CD4-positive, CD25-positive, alpha-beta regulatory T cell (primary cell): ENCODE measurements around the gene CDK13. TPM values are rescaled to one million over a fixed set of nuclear protein-coding genes. Genes with fewer than 3 reads are reported as not detected.
A peak's percentile ranks its signal among the peaks of the same experiment; 100 is the strongest.

Experiments
- ATAC-seq, 2 donors: fragments of 150-1000 bp; cut with Tn5 transposase; one replicate each; pipeline ENCODE4 v1.10.0; 2021; ENCODE audit warnings: low read depth in 2 of 2, moderate number of reproducible peaks in 2 of 2, moderate library complexity in 1 of 2
- DNase-seq, 3 donors: peaks; one replicate each; pipeline versions ENCODE4 v3.0.0 to v3.0.0-alpha.2; 2012 to 2022; ENCODE audit warnings: mixed read lengths in 1 of 3
- H3K27ac ChIP-seq: one replicate; pipeline ENCODE4 v1.7.0; 2013; ENCODE audit warnings: mild to moderate bottlenecking, low read length; ENCODE audit not compliant: insufficient read depth, poor library complexity, severe bottlenecking
- H3K27me3 ChIP-seq: one replicate; pipeline ENCODE4 v1.7.0; 2013; ENCODE audit warnings: low read length; ENCODE audit not compliant: control insufficient read depth, insufficient read depth
- H3K36me3 ChIP-seq: one replicate; pipeline ENCODE4 v1.7.0; 2013; ENCODE audit warnings: mild to moderate bottlenecking, low read length, moderate library complexity; ENCODE audit not compliant: control insufficient read depth, insufficient read depth
- H3K4me1 ChIP-seq: 2 replicates; pipeline ENCODE4 v1.7.0; 2013; ENCODE audit warnings: mild to moderate bottlenecking, low read length; ENCODE audit not compliant: insufficient read depth, control insufficient read depth, poor library complexity, severe bottlenecking
- H3K4me3 ChIP-seq: one replicate; pipeline ENCODE4 v1.7.0; 2013; ENCODE audit warnings: low read depth, mild to moderate bottlenecking, low read length, moderate library complexity
- H3K9me3 ChIP-seq, 2 experiments: 1 replicate in 1 of 2; 2 replicates in 1 of 2; pipeline ENCODE4 v1.7.0; 2013; ENCODE audit warnings: low read length in 2 of 2, mild to moderate bottlenecking in 1 of 2, moderate library complexity in 1 of 2; ENCODE audit not compliant: control insufficient read depth in 2 of 2
- H3K27ac Mint-ChIP-seq, 3 donors: one replicate each; pipeline ENCODE4 v1.8.0; 2020 to 2022; ENCODE audit warnings: mild to moderate bottlenecking in 3 of 3, mixed read lengths in 3 of 3, moderate library complexity in 2 of 3
- H3K27me3 Mint-ChIP-seq: one replicate; pipeline ENCODE4 v1.8.0; 2022; ENCODE audit warnings: mild to moderate bottlenecking, mixed read lengths
- H3K36me3 Mint-ChIP-seq: one replicate; pipeline ENCODE4 v1.8.0; 2020; ENCODE audit warnings: mixed read lengths
- H3K4me1 Mint-ChIP-seq, 4 donors: one replicate each; pipeline ENCODE4 v1.8.0; 2020 to 2022; ENCODE audit warnings: mixed read lengths in 4 of 4, mild to moderate bottlenecking in 1 of 4
- H3K4me3 Mint-ChIP-seq, 4 donors: one replicate each; pipeline ENCODE4 v1.8.0; 2020 to 2022; ENCODE audit warnings: mild to moderate bottlenecking in 4 of 4, mixed read lengths in 4 of 4, moderate library complexity in 3 of 4
- H3K9me3 Mint-ChIP-seq, 7 donors: one replicate each; pipeline ENCODE4 v1.8.0; 2020 to 2022; ENCODE audit warnings: mixed read lengths in 7 of 7, mild to moderate bottlenecking in 3 of 7, moderate library complexity in 2 of 7
- polyA plus RNA-seq, 4 donors: library from polyadenylated mRNA; unstranded; fragments of 300-500 nt; fragmentation: Illumina TruSeq; gene quantifications; one replicate each; pipeline ENCODE4 v1.2.3, GENCODE V29; 2021
- total RNA-seq: library from RNA; stranded (reverse); gene quantifications from one replicate; pipeline ENCODE4 v1.2.3, GENCODE V29; 2022

The CDK13 gene
- total and polyA plus RNA-seq, 5 donors from 2014 or later, result 23.7 to 124 (median 33.9) TPM

DNA sequence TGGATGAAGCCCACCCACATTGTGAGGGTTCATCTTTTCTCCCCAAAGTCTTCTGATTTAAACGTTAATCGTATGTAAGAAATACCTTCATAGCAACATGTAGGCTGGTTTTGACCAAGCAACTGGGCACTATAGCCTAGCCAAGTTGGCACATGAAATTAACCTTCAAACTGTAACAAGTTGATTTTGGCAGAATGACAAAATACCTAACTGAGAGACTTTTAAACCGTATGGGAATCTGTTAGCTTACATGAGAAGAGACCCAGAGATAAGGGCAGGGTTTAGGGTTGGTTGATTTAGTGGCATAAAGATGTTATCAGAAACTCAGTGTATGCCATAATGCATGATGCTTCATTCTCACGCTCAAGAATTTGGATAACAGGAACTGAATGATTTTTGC lies 69.5 kb downstream of the CDK13 start:
- no peaks in the 10 kb centered on the region for H3K27me3 Mint-ChIP-seq
- H3K36me3 Mint-ChIP-seq, result peaks cover 26% of the 10 kb centered on the region
- Histone ChIP-seq H3K4me3 (no peak overlapping the region), H3K27ac (no peak overlapping the region), H3K27me3 (no peaks in the 10 kb centered on the region), H3K9me3 (no peaks in the 10 kb centered on the region), H3K36me3 (peaks cover 12% of the 10 kb centered on the region), H3K4me1 (no peaks in the 10 kb centered on the region)
- H3K4me3 Mint-ChIP-seq, result no peak overlapping the region
- no peak overlapping the region for H3K27ac Mint-ChIP-seq
- ATAC-seq (no peak), DNase-seq (no peak)
- no peaks in the 10 kb centered on the region for H3K9me3 Mint-ChIP-seq
- peaks cover 19 to 38% (median 26%) of the 10 kb centered on the region in 4 donors for H3K4me1 Mint-ChIP-seq

DNA sequence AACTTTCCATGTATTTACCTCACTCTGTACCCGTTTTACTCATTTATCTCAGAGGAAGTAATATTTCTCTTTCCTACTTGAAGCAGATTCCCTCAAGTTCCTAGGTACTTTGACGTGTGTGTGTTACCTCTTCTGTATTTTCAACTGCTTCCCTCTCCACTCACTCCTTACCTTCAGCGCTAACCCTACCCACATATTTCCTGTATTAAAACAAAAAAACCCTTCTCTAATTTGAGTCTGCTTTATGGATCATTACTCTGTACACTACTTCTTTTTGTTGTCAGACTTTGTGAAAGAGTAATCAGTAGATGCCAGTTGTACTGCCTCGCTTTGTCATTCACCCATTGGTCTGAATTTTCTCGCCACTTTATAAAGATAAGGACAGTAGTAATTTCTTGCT lies 74.0 kb downstream of the CDK13 start:
- Histone ChIP-seq H3K27ac (peak overlapping the region; percentile 2), H3K27me3 (no peaks in the 10 kb centered on the region), H3K4me1 (no peaks in the 10 kb centered on the region), H3K36me3 (peaks cover 15% of the 10 kb centered on the region), H3K9me3 (no peaks in the 10 kb centered on the region), H3K4me3 (no peak overlapping the region)
- H3K27me3 Mint-ChIP-seq, result no peaks in the 10 kb centered on the region
- H3K36me3 Mint-ChIP-seq, result peaks cover 26% of the 10 kb centered on the region
- peaks cover 4 to 23% (median 15%) of the 10 kb centered on the region in 4 donors for H3K4me1 Mint-ChIP-seq
- H3K27ac Mint-ChIP-seq, result peak overlapping the region in 2 of 3 donors; percentile 8 to 23
- ATAC-seq, result no peak
- H3K9me3 Mint-ChIP-seq, result no peaks in the 10 kb centered on the region
- no peak for DNase-seq
- no peak overlapping the region for H3K4me3 Mint-ChIP-seq

DNA sequence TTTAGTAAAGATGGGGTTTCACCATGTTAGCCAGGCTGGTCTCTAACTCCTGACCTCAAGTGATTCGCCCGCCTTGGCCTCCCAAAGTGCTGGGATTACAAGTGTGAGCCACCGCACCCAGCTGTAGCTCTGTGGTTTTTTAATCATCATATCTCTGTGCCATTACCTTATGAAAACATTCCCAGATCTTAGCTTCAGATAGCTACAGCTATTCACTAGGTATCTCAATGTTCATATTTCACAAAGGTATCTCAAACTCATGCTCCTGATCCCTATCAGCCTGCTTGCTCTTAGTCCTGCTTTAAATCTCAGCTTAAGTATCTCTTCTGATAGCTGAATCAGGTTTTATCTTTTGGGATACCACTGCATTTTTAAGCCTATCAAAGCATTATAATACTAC lies 74.8 kb downstream of the CDK13 start:
- H3K4me1 ChIP-seq, result no peaks in the 10 kb centered on the region
- no peak overlapping the region for H3K4me3 ChIP-seq
- Mint-ChIP-seq H3K9me3 (no peaks in the 10 kb centered on the region), H3K27ac (peak overlapping the region in 1 of 3 donors; percentile 69), H3K4me1 (peaks cover 4 to 23% (median 16%) of the 10 kb centered on the region in 4 donors), H3K36me3 (peaks cover 27% of the 10 kb centered on the region), H3K27me3 (no peaks in the 10 kb centered on the region), H3K4me3 (no peak overlapping the region)
- no peak overlapping the region for H3K27ac ChIP-seq
- no peak for DNase-seq
- no peaks in the 10 kb centered on the region for H3K27me3 ChIP-seq
- no peak for ATAC-seq
- peaks cover 15% of the 10 kb centered on the region for H3K36me3 ChIP-seq
- H3K9me3 ChIP-seq, result no peaks in the 10 kb centered on the region

DNA sequence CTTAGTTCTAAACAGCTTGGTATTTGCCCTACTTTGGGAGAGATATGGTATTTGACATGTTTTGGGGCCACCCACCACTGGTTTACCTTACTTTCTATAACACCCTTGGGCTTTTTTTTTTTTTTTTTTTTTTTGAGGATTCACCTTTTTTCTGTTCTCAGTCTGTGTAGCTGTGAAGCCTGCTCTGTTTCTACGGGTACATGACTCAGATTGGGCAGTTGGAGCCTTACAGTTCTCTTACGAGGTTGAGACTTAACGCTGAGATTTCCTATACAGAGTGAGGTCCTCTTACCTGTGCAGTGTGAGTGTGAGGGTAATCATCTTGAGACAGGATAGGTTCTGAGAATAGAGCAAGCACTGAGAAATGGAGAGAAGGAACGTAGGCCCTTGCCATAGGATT lies 77.5 kb downstream of the CDK13 start:
- H3K4me3 Mint-ChIP-seq, result no peak overlapping the region
- H3K9me3 ChIP-seq, result no peaks in the 10 kb centered on the region
- peaks cover 26% of the 10 kb centered on the region for H3K36me3 ChIP-seq
- H3K4me1 Mint-ChIP-seq, result peaks cover 5 to 23% (median 17%) of the 10 kb centered on the region in 4 donors
- peak overlapping the region in 1 of 3 donors; percentile 3 for H3K27ac Mint-ChIP-seq
- H3K27me3 Mint-ChIP-seq, result no peaks in the 10 kb centered on the region
- peaks cover 0 to 3% (median 0%) of the 10 kb centered on the region in 7 donors for H3K9me3 Mint-ChIP-seq
- no peak overlapping the region for H3K27ac ChIP-seq
- no peaks in the 10 kb centered on the region for H3K4me1 ChIP-seq
- H3K36me3 Mint-ChIP-seq, result peaks cover 37% of the 10 kb centered on the region
- ATAC-seq, result no peak
- H3K4me3 ChIP-seq, result no peak overlapping the region
- DNase-seq, result no peak
- no peaks in the 10 kb centered on the region for H3K27me3 ChIP-seq

DNA sequence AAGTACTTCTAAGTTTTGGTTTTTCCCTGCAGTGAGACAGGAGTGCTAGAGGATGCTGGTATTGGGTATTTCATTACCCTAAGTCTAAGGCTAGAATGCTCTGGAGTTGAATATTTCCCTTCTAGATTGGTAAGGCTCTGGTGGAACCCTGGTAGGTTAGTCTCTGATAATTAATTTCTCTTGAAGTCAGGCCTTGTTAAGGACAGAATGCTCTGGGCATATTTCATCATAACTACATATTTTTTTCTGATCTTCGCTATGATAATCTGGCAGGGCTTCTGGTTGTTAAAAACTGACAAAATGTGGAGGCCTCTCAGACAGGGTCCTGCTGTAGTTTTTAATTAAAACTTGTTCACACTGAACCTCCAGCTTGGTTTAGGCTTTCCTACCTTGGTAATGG lies 83.8 kb downstream of the CDK13 start:
- ATAC-seq, result no peak
- Histone ChIP-seq H3K36me3 (peaks cover 30% of the 10 kb centered on the region), H3K4me1 (no peaks in the 10 kb centered on the region), H3K27me3 (no peaks in the 10 kb centered on the region), H3K9me3 (no peaks in the 10 kb centered on the region), H3K4me3 (no peak overlapping the region), H3K27ac (no peak overlapping the region)
- no peak overlapping the region for H3K4me3 Mint-ChIP-seq
- H3K27me3 Mint-ChIP-seq, result no peaks in the 10 kb centered on the region
- H3K36me3 Mint-ChIP-seq, result peaks cover 28% of the 10 kb centered on the region
- DNase-seq, result no peak
- peak overlapping the region in 2 of 3 donors; percentile 15 to 27 for H3K27ac Mint-ChIP-seq
- peaks cover 16 to 29% (median 26%) of the 10 kb centered on the region in 4 donors for H3K4me1 Mint-ChIP-seq
- H3K9me3 Mint-ChIP-seq, result peaks cover 0 to 7% (median 0%) of the 10 kb centered on the region in 7 donors

DNA sequence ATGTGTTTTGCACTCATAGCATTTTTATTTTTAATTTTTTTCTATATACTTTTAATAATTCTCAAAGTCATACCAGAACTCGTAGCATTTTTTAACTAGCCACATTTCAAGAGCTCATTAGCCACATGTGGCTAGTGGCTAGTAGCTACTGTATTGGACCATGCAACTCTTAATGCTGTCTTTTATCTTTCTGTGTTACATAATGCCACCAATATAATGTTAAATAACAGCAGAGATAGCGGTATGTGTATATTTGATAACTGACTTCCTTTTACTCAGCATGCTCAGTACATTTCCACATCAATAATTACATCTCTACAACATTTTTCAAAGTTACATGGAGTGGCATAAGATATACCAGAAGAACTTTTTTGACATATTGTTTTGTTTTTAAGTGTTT lies 91.4 kb downstream of the CDK13 start:
- Histone ChIP-seq H3K27ac (no peak overlapping the region), H3K9me3 (no peaks in the 10 kb centered on the region), H3K4me1 (no peaks in the 10 kb centered on the region), H3K27me3 (no peaks in the 10 kb centered on the region), H3K4me3 (no peak overlapping the region), H3K36me3 (peaks cover 35% of the 10 kb centered on the region)
- Mint-ChIP-seq H3K36me3 (peaks cover 11% of the 10 kb centered on the region), H3K27ac (no peak overlapping the region), H3K4me1 (peaks cover 10 to 20% (median 13%) of the 10 kb centered on the region in 4 donors), H3K9me3 (peaks cover 0 to 7% (median 0%) of the 10 kb centered on the region in 7 donors), H3K4me3 (no peak overlapping the region), H3K27me3 (no peaks in the 10 kb centered on the region)
- DNase-seq (no peak), ATAC-seq (no peak)

DNA sequence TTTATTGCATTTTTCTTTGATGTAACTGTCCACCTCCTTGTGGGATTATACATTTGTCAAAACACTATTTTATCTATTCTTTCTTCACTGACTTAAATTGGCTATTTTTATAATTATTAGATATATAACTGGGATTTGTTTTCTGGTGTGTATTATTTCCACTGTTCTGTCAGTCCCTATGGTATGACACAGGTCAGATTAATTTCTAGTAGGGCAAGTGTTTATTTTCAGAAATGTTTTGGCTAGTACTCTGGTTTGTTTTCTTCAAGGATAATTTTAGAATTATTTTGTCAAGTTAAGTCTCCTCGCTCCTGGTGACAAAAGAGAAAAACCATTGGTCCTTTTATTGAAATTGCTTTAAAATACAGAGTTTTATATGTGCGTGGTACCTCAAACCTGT lies 93.1 kb downstream of the CDK13 start:
- no peak overlapping the region for H3K4me3 Mint-ChIP-seq
- no peaks in the 10 kb centered on the region for H3K9me3 Mint-ChIP-seq
- no peak for ATAC-seq

DNA sequence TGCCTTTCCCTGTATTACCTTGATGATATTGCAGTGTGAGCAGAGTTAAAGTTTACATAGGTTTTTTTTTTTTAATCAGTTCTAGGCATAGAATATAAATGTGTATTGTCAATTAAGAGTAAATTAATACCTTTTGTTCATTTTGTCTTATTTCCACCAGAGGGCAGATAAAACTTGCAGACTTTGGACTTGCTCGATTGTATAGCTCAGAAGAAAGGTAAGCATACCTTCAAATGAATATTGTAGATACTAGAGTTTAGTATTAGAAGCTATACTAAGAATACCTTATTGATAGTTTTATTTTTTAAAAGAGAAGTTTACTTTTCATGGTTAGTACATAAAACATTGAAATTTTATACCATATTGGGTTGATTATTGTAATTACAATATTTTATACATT lies 97.6 kb downstream of the CDK13 start:
- no peaks in the 10 kb centered on the region for H3K27me3 ChIP-seq
- Mint-ChIP-seq H3K9me3 (no peaks in the 10 kb centered on the region), H3K4me1 (peaks cover 8 to 11% (median 10%) of the 10 kb centered on the region in 4 donors), H3K4me3 (no peak overlapping the region), H3K36me3 (peaks cover 4% of the 10 kb centered on the region), H3K27me3 (no peaks in the 10 kb centered on the region), H3K27ac (peak overlapping the region in 1 of 3 donors; percentile 56)
- peaks cover 40% of the 10 kb centered on the region for H3K36me3 ChIP-seq
- ATAC-seq (no peak), DNase-seq (peak in 1 of 3 donors; percentile 10)
- no peaks in the 10 kb centered on the region for H3K9me3 ChIP-seq
- H3K27ac ChIP-seq, result peak overlapping the region; percentile 33
- H3K4me1 ChIP-seq, result no peaks in the 10 kb centered on the region
- no peak overlapping the region for H3K4me3 ChIP-seq

More for the DNA sequence above, 93.1 kb downstream of the CDK13 start:
- no peak overlapping the region for H3K27ac Mint-ChIP-seq
- Histone ChIP-seq H3K36me3 (peaks cover 37% of the 10 kb centered on the region), H3K27me3 (no peaks in the 10 kb centered on the region), H3K9me3 (no peaks in the 10 kb centered on the region), H3K4me3 (no peak overlapping the region), H3K27ac (no peak overlapping the region), H3K4me1 (no peaks in the 10 kb centered on the region)
- no peaks in the 10 kb centered on the region for H3K27me3 Mint-ChIP-seq
- DNase-seq, result no peak
- peaks cover 4% of the 10 kb centered on the region for H3K36me3 Mint-ChIP-seq
- peaks cover 0 to 14% (median 6%) of the 10 kb centered on the region in 4 donors for H3K4me1 Mint-ChIP-seq
